ENCODE data around the gene PRTFDC1.
A peak's percentile ranks its signal among the peaks of the same experiment; 100 is the strongest.
"Not testable (repeated sequence)": the region's sequence is repeated elsewhere in the genome, so short reads cannot be mapped to it uniquely, and the experiment has no call there.

The PRTFDC1 gene

DNA sequence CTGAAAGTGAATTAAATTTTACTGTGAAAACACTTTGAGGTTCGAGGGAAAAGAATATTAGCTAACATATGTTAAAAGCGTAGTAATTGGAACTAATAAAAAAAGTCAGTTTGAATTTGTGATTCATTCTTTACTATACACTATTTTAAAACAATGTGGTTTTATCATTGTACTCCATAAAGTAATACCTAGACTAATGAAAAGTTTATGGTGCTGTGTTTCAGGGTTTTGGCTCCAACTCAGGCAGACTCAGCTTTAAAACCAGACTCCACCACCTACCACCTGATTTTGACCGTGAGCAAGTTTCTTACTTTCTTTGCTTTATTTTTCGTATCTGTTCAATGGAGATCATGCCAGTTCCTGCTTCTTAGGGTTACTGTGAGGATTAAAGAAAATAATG, 9.2 kb upstream of the PRTFDC1 start:
- H3K27me3 ChIP-seq (ENCODE audit: control insufficient read depth, insufficient read depth, low read length): no peaks in the 10 kb centered on the region

DNA sequence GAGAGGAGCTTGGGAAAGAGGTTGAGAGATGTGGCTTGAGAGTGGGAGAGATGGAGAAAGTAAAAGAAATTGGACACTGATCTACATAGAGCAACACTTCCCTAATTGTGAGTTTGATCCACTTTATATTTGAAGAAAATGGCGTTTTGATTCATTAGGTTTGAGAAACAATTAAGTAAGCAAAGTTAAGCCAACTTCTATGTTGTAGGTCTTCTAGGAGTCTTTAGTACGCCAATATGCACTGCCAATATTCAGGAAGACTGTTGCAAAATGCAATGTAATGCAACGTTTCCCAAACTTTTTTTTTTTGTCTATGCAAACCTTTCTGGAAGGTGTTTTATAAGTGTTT, 7.0 kb upstream of the PRTFDC1 start:
- Histone ChIP-seq H3K27ac (no peak overlapping the region), H3K9me3 (ENCODE audit: control insufficient read depth, low read length) (no peaks in the 10 kb centered on the region), H3K4me1 (peaks cover 4% of the 10 kb centered on the region), H2AFZ (peak overlapping the region; percentile 28), H3K9ac (no peak overlapping the region), H3K79me2 (no peaks in the 10 kb centered on the region), H3K4me3 (ENCODE audit: low read depth, low read length) (no peak overlapping the region), H3K4me2 (ENCODE audit: low read length) (no peak overlapping the region), H3K36me3 (ENCODE audit: control insufficient read depth, insufficient read depth, low read length) (no peaks in the 10 kb centered on the region), H3K27me3 (ENCODE audit: control insufficient read depth, insufficient read depth, low read length) (no peaks in the 10 kb centered on the region)
- TF ChIP-seq, protein P1, sequence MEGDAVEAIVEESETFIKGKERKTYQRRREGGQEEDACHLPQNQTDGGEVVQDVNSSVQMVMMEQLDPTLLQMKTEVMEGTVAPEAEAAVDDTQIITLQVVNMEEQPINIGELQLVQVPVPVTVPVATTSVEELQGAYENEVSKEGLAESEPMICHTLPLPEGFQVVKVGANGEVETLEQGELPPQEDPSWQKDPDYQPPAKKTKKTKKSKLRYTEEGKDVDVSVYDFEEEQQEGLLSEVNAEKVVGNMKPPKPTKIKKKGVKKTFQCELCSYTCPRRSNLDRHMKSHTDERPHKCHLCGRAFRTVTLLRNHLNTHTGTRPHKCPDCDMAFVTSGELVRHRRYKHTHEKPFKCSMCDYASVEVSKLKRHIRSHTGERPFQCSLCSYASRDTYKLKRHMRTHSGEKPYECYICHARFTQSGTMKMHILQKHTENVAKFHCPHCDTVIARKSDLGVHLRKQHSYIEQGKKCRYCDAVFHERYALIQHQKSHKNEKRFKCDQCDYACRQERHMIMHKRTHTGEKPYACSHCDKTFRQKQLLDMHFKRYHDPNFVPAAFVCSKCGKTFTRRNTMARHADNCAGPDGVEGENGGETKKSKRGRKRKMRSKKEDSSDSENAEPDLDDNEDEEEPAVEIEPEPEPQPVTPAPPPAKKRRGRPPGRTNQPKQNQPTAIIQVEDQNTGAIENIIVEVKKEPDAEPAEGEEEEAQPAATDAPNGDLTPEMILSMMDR (IDR thresholded peaks at IDR 0.05): no peak

More for the DNA sequence above, 9.2 kb upstream of the PRTFDC1 start:
- no peak overlapping the region for H3K9ac ChIP-seq
- H3K79me2 ChIP-seq: no peaks in the 10 kb centered on the region
- TF ChIP-seq, protein P1 (IDR thresholded peaks at IDR 0.05): no peak
- no peak overlapping the region for H2AFZ ChIP-seq
- no peak overlapping the region for H3K4me3 ChIP-seq (ENCODE audit: low read depth, low read length)
- peaks cover 4% of the 10 kb centered on the region for H3K4me1 ChIP-seq
- no peaks in the 10 kb centered on the region for H3K36me3 ChIP-seq (ENCODE audit: control insufficient read depth, insufficient read depth, low read length)
- no peak overlapping the region for H3K4me2 ChIP-seq (ENCODE audit: low read length)
- H3K27ac ChIP-seq: no peak overlapping the region
- H3K9me3 ChIP-seq (ENCODE audit: control insufficient read depth, low read length): no peaks in the 10 kb centered on the region

- no peaks in the 10 kb centered on the region for H3K27me3 ChIP-seq (ENCODE audit: control insufficient read depth, insufficient read depth, low read length)
- no peak overlapping the region for H3K4me3 ChIP-seq (ENCODE audit: low read depth, low read length)
- TF ChIP-seq, protein P1 (IDR thresholded peaks at IDR 0.05): no peak
Measured at GRCh38 chr10:24958721-24959381, 6.4 kb upstream of the PRTFDC1 start.

GRCh38 chr10:24958091-24958720, 5.8 kb upstream of the PRTFDC1 start:
- Histone ChIP-seq H3K4me3 (ENCODE audit: low read depth, low read length) (no peak overlapping the region), H2AFZ (peak overlapping the region; percentile 28), H3K9ac (no peak overlapping the region), H3K4me1 (peaks cover 10% of the 10 kb centered on the region), H3K27me3 (ENCODE audit: control insufficient read depth, insufficient read depth, low read length) (no peaks in the 10 kb centered on the region), H3K27ac (peak overlapping the region; percentile 5), H3K4me2 (ENCODE audit: low read length) (no peak overlapping the region), H3K79me2 (no peaks in the 10 kb centered on the region), H3K9me3 (ENCODE audit: control insufficient read depth, low read length) (no peaks in the 10 kb centered on the region), H3K36me3 (ENCODE audit: control insufficient read depth, insufficient read depth, low read length) (no peaks in the 10 kb centered on the region)
- TF ChIP-seq, protein P1 (IDR thresholded peaks at IDR 0.05): no peak

More at GRCh38 chr10:24958721-24959381, 6.4 kb upstream of the PRTFDC1 start:
- Histone ChIP-seq H3K79me2 (no peaks in the 10 kb centered on the region), H3K4me2 (ENCODE audit: low read length) (no peak overlapping the region), H3K36me3 (ENCODE audit: control insufficient read depth, insufficient read depth, low read length) (no peaks in the 10 kb centered on the region), H3K27ac (peak overlapping the region; percentile 5), H3K4me1 (peaks cover 4% of the 10 kb centered on the region), H2AFZ (peak overlapping the region; percentile 28), H3K9me3 (ENCODE audit: control insufficient read depth, low read length) (no peaks in the 10 kb centered on the region), H3K9ac (no peak overlapping the region)

DNA sequence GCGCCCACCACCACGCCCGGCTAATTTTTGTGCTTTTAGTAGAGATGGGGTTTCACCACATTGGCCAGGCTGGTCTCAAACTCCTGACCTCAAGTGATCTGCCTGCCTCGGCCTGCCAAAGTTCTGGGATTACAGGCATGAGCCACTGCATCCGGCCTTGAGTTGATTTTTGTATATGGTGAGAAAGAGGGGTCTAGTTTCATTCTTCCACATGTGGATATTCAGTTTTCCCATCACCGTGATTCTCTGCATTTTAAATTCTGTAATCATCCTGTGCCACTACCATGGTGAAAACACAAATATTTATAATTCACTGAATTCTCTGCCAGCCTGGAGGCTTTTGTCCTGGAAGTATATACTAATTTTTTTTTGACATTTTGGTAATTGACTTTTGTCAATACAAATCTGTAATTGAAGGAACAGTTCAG, 5.2 kb upstream of the PRTFDC1 start:
- not testable (repeated sequence) for H3K27me3 ChIP-seq (ENCODE audit: control insufficient read depth, insufficient read depth, low read length); H3K9ac ChIP-seq; H3K79me2 ChIP-seq; H3K9me3 ChIP-seq (ENCODE audit: control insufficient read depth, low read length); H3K36me3 ChIP-seq (ENCODE audit: control insufficient read depth, insufficient read depth, low read length); H3K27ac ChIP-seq; H3K4me3 ChIP-seq (ENCODE audit: low read depth, low read length); H2AFZ ChIP-seq; H3K4me2 ChIP-seq (ENCODE audit: low read length)
- peaks cover 11% of the 10 kb centered on the region for H3K4me1 ChIP-seq
